Panc1 (cell line): ENCODE data around the gene BBS9. TPM values are rescaled to one million over a fixed set of nuclear protein-coding genes. Genes with fewer than 3 reads are reported as not detected.

Source experiments
- ATAC-seq: fragments of 200-7000 bp; cut with Tn5 transposase; 2 replicates; pipeline ENCODE4 v1.9.1; 2020; ENCODE audit warnings: mild to moderate bottlenecking, moderate library complexity
- BruUV-seq: library from RNA; stranded (reverse); fragments of 400-500 nt; replicated peaks from 2 replicates; lab custom pipeline; 2021; lab: Mats Ljungman, UMichigan
- CTCF ChIA-PET: fragments of 300-600 bp; sonication (Branson Sonifier 250); formaldehyde crosslinking; loops from one replicate; lab custom pipeline; 2022; ENCODE audit warnings: antibody characterized with exemption; lab: Charles Lee
- POLR2A ChIA-PET: fragments of 300-600 bp; sonication (Branson Sonifier 250); formaldehyde crosslinking; loops from one replicate; lab custom pipeline; 2022; ENCODE audit warnings: antibody characterized with exemption; lab: Charles Lee
- DNase-seq: peaks from one replicate; pipeline ENCODE4 v3.0.0-alpha.2; 2010; ENCODE audit warnings: low read depth, low spot score
- H3K27ac ChIP-seq: 2 replicates; pipeline ENCODE4 v1.5.1; 2011; ENCODE audit warnings: mild to moderate bottlenecking, low read length, inconsistent platforms
- H3K27me3 ChIP-seq: fragments of 200-500 bp; sonication (Bioruptor generic); 2 replicates; pipeline ENCODE4 v1.6.0; 2014; ENCODE audit warnings: low read length, inconsistent platforms; ENCODE audit not compliant: control insufficient read depth, insufficient read depth
- H3K36me3 ChIP-seq: fragments of 200-500 bp; sonication (Bioruptor generic); 2 replicates; pipeline ENCODE4 v1.5.1; 2014; ENCODE audit warnings: inconsistent platforms, mild to moderate bottlenecking, low read length, moderate library complexity; ENCODE audit not compliant: control insufficient read depth, insufficient read depth
- H3K4me1 ChIP-seq: 2 replicates; pipeline ENCODE4 v1.5.1; 2011; ENCODE audit warnings: inconsistent platforms, mild to moderate bottlenecking, low read length, moderate library complexity; ENCODE audit not compliant: control insufficient read depth, insufficient read depth
- H3K4me3 ChIP-seq, 2 experiments: 2 replicates each; pipeline ENCODE4 v1.5.1; 2011 to 2012; ENCODE audit warnings: low read depth in 2 of 2, low read length in 2 of 2, mild to moderate bottlenecking in 2 of 2, inconsistent platforms in 1 of 2, moderate library complexity in 1 of 2
- H3K9me3 ChIP-seq: fragments of 200-500 bp; sonication (Bioruptor generic); 2 replicates; pipeline ENCODE4 v1.5.1; 2014; ENCODE audit warnings: low read depth, mild to moderate bottlenecking, inconsistent platforms, low read length, moderate library complexity; ENCODE audit not compliant: control insufficient read depth, insufficient read depth
- POLR2AphosphoS5 ChIP-seq: IDR thresholded peaks from 2 replicates; pipeline ENCODE4 v1.6.1; 2012; ENCODE audit warnings: mild to moderate bottlenecking, low read depth, low read length, moderate library complexity
- SIN3A ChIP-seq: IDR thresholded peaks from 2 replicates; pipeline ENCODE4 v1.6.1; 2012; ENCODE audit warnings: low read depth, mild to moderate bottlenecking, low read length, moderate library complexity, borderline replicate concordance; ENCODE audit not compliant: insufficient read depth
- TCF7L2 ChIP-seq: IDR thresholded peaks from 2 replicates; pipeline ENCODE4 v1.6.1; 2011; ENCODE audit warnings: mild to moderate bottlenecking, low read depth, low read length, inconsistent platforms
- in situ Hi-C: cut with HindIII; loops from 2 replicates; pipeline ENCODE4 v1.10.0; 2016; ENCODE audit warnings: low sequenced_read_pairs, low pct_unique_long_range_greater_than_20kb
- intact Hi-C: fragments of 100-400 bp; cut with micrococcal nuclease; formaldehyde crosslinking; loops from one replicate; pipeline ENCODE4 v1.10.0; 2022; ENCODE audit not compliant: unreplicated experiment
- total RNA-seq: library from RNA; stranded (reverse); gene quantifications from one replicate; pipeline ENCODE4 v1.2.1, GENCODE V29; 2021; ENCODE audit not compliant: unreplicated experiment
- TF ChIP-seq, protein P1 (sequence below), 2 experiments: IDR thresholded peaks; 2 replicates each; pipeline ENCODE4 v1.6.1; 2011 to 2012; ENCODE audit warnings: low read depth in 2 of 2, control low read depth in 1 of 2, low read length in 1 of 2, mild to moderate bottlenecking in 1 of 2, moderate library complexity in 1 of 2; ENCODE audit not compliant: insufficient read depth in 1 of 2
- TF ChIP-seq, protein P2 (sequence below): fragments of 450-650 bp; IDR thresholded peaks from 2 replicates; pipeline ENCODE4 v1.5.1; 2017; ENCODE audit warnings: mild to moderate bottlenecking

Gene BBS9
- total RNA-seq, 1 experiment from 2014 or later: 6.9 TPM

GRCh38 chr7:33554046-33554445 is 424.7 kb downstream of the BBS9 start:
- no peaks in the 10 kb centered on the region for H3K36me3 ChIP-seq
- in situ Hi-C loops (no loop called here), intact Hi-C loops (no loop called here)
- no TSS peak for BruUV-seq
- no peaks in the 10 kb centered on the region for H3K9me3 ChIP-seq
- ChIA-PET CTCF (no interaction called here), POLR2A (no interaction called here)
- DNase-seq (no peak), ATAC-seq (no peak)
- H3K4me1 ChIP-seq: no peaks in the 10 kb centered on the region
- TF ChIP-seq, protein P1, sequence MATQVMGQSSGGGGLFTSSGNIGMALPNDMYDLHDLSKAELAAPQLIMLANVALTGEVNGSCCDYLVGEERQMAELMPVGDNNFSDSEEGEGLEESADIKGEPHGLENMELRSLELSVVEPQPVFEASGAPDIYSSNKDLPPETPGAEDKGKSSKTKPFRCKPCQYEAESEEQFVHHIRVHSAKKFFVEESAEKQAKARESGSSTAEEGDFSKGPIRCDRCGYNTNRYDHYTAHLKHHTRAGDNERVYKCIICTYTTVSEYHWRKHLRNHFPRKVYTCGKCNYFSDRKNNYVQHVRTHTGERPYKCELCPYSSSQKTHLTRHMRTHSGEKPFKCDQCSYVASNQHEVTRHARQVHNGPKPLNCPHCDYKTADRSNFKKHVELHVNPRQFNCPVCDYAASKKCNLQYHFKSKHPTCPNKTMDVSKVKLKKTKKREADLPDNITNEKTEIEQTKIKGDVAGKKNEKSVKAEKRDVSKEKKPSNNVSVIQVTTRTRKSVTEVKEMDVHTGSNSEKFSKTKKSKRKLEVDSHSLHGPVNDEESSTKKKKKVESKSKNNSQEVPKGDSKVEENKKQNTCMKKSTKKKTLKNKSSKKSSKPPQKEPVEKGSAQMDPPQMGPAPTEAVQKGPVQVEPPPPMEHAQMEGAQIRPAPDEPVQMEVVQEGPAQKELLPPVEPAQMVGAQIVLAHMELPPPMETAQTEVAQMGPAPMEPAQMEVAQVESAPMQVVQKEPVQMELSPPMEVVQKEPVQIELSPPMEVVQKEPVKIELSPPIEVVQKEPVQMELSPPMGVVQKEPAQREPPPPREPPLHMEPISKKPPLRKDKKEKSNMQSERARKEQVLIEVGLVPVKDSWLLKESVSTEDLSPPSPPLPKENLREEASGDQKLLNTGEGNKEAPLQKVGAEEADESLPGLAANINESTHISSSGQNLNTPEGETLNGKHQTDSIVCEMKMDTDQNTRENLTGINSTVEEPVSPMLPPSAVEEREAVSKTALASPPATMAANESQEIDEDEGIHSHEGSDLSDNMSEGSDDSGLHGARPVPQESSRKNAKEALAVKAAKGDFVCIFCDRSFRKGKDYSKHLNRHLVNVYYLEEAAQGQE (IDR thresholded peaks at IDR 0.05; ENCODE audit: insufficient read depth in 1 of 2, low read depth in 2 of 2, low read length in 1 of 2): no peak
- TF ChIP-seq SIN3A: no peak
- H3K27ac ChIP-seq: no peak overlapping the region
- no peak overlapping the region for H3K4me3 ChIP-seq
- H3K27me3 ChIP-seq: no peaks in the 10 kb centered on the region

DNA sequence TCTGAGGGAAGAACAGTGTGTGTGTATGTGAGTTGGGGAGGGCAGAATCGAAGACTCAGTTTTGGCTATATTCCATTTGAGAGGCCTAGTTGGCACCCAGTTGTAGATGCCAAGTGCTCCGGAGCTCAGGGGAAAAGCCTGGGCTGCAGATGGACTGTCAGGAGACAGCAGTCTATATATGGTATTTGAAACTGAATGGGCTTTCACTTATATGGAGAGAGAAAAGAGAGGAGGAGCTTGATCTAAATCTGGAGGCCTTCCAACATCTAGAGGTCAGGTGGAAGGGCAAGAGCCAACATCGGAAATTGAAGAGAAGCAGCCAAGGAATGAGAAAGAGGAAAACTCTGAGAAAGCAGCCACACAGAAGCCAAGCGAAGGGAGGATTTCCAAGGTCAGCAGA is 425.2 kb downstream of the BBS9 start:
- H3K36me3 ChIP-seq: no peaks in the 10 kb centered on the region
- H3K27ac ChIP-seq: no peak overlapping the region
- H3K4me1 ChIP-seq: no peaks in the 10 kb centered on the region
- TF ChIP-seq SIN3A (no peak), POLR2AphosphoS5 (no peak), TCF7L2 (no peak)
- TF ChIP-seq, protein P2, sequence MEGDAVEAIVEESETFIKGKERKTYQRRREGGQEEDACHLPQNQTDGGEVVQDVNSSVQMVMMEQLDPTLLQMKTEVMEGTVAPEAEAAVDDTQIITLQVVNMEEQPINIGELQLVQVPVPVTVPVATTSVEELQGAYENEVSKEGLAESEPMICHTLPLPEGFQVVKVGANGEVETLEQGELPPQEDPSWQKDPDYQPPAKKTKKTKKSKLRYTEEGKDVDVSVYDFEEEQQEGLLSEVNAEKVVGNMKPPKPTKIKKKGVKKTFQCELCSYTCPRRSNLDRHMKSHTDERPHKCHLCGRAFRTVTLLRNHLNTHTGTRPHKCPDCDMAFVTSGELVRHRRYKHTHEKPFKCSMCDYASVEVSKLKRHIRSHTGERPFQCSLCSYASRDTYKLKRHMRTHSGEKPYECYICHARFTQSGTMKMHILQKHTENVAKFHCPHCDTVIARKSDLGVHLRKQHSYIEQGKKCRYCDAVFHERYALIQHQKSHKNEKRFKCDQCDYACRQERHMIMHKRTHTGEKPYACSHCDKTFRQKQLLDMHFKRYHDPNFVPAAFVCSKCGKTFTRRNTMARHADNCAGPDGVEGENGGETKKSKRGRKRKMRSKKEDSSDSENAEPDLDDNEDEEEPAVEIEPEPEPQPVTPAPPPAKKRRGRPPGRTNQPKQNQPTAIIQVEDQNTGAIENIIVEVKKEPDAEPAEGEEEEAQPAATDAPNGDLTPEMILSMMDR: no peak
- TF ChIP-seq, protein P1 (IDR thresholded peaks at IDR 0.05; ENCODE audit: insufficient read depth in 1 of 2, low read depth in 2 of 2, low read length in 1 of 2): no peak
- DNase-seq (no peak), ATAC-seq (no peak)
- POLR2A ChIA-PET: no interaction called here
- H3K4me3 ChIP-seq: no peak overlapping the region
- H3K27me3 ChIP-seq: no peaks in the 10 kb centered on the region
- BruUV-seq: no TSS peak
- in situ Hi-C loops: no loop called here
- CTCF ChIA-PET: no interaction called here
- intact Hi-C loops: no loop called here
- H3K9me3 ChIP-seq: no peaks in the 10 kb centered on the region
